Skeletal muscle tissue (tissue), 4 donors: ENCODE data around the gene LSM14B. TPM values are rescaled to one million over a fixed set of nuclear protein-coding genes. Genes with fewer than 3 reads are reported as not detected.
"Not testable (repeated sequence)": the region's sequence is repeated elsewhere in the genome, so short reads cannot be mapped to it uniquely, and the experiment has no call there.

Experiments used
- H3K27ac ChIP-seq: one replicate; pipeline ENCODE4 v1.7.0; 2013; ENCODE audit warnings: mild to moderate bottlenecking, low read depth, low read length, inconsistent platforms
- H3K27me3 ChIP-seq, 3 donors: one replicate each; pipeline ENCODE4 v1.7.0; 2013; ENCODE audit warnings: low read length in 3 of 3; ENCODE audit not compliant: control insufficient read depth in 3 of 3, insufficient read depth in 3 of 3
- H3K36me3 ChIP-seq, 3 donors: one replicate each; pipeline ENCODE4 v1.7.0; 2013; ENCODE audit warnings: low read length in 3 of 3; ENCODE audit not compliant: control insufficient read depth in 3 of 3, insufficient read depth in 3 of 3
- H3K4me1 ChIP-seq, 3 donors: one replicate each; pipeline ENCODE4 v1.7.0; 2013; ENCODE audit warnings: low read length in 3 of 3, mild to moderate bottlenecking in 3 of 3; ENCODE audit not compliant: control insufficient read depth in 3 of 3, insufficient read depth in 3 of 3
- H3K4me3 ChIP-seq, 3 donors: one replicate each; pipeline ENCODE4 v1.7.0; 2013; ENCODE audit warnings: low read length in 3 of 3
- H3K9ac ChIP-seq, 3 donors: one replicate each; pipeline ENCODE4 v1.7.0; 2013; ENCODE audit warnings: low read length in 3 of 3, mild to moderate bottlenecking in 3 of 3, moderate library complexity in 2 of 3, low read depth in 1 of 3
- H3K9me3 ChIP-seq, 3 donors: one replicate each; pipeline ENCODE4 v1.7.0; 2013; ENCODE audit warnings: low read length in 3 of 3; ENCODE audit not compliant: control insufficient read depth in 3 of 3
- total RNA-seq: library from RNA; depleted of rRNA; stranded (reverse); fragments of >200 nt; gene quantifications from one replicate; pipeline ENCODE4 v1.2.3, GENCODE V29; 2014
- donor health status: Osteomylitis.

LSM14B gene
- total RNA-seq, 1 donor from 2014 or later = 53.8 TPM

DNA sequence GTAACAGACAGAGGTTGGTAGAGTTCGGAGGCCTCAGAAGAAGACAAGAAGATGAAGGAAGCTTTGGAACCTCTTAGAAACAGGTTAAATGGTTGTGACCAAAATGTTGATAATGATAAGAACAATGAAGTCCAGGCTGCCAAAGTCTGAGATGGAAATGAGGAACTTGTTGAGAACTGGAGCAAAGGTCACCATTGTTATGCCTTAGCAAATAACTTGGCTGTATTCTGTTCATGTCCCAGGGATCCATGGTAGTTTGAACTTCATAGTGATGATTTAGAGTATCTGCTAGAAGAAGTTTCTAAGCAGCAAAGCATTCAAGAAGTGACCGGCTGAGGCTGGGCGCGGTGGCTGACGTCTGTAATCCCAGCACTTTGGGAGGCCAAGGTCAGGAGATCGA is 11.1 kb upstream of the LSM14B start:
- no peaks in the 10 kb centered on the region for H3K4me1 ChIP-seq
- no peak overlapping the region for H3K27ac ChIP-seq
- H3K36me3 ChIP-seq = no peaks in the 10 kb centered on the region
- H3K27me3 ChIP-seq = peaks cover 0 to 3% (median 0%) of the 10 kb centered on the region in 3 donors
- H3K9me3 ChIP-seq = peaks cover 5 to 28% (median 17%) of the 10 kb centered on the region in 3 donors
- no peak overlapping the region for H3K9ac ChIP-seq
- H3K4me3 ChIP-seq = no peak overlapping the region

DNA sequence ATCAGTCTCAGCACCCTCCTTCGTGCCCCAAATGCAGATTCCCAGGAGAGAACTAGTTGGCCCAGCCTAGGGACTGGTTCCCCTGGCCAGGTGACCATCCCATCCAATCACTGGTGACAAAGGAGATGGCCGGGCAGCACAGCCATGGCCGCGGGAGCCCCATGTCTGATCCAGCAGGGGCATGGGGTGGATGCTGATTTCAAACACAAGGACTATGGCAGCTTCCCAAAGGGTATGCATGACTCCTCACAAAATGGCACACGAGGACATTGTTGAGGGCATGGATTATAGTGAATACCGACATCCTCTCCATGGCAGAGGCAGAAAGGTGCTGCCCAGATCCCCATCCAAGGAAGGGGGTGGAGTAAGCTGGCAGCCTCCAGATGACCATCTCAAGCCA is 9.9 kb upstream of the LSM14B start:
- Histone ChIP-seq H3K4me3 (no peak overlapping the region), H3K27ac (no peak overlapping the region), H3K27me3 (peaks cover 0 to 3% (median 0%) of the 10 kb centered on the region in 3 donors), H3K4me1 (peaks cover 4 to 7% (median 4%) of the 10 kb centered on the region in 3 donors), H3K9ac (no peak overlapping the region), H3K36me3 (no peaks in the 10 kb centered on the region), H3K9me3 (peaks cover 5 to 25% (median 12%) of the 10 kb centered on the region in 3 donors)

DNA sequence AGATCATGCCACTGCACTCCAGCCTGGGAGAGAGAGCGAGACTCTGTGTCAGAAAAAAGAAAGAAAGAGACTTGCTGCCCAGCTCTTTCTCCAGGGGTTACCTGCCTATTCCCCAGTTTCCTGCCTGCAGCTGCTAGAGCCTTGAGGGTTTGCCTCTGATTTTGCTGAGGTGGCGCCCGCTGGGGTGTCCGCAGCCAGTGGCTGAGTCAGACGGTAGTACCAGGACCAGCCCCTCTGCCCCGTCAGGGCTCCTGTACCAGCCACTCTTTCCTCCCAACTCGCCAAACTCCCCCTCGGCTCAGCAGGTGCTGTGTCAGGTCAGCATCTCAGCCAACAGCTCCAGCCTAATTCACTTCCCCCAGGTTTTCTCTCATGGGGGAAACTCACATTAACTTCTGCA is 7.4 kb upstream of the LSM14B start:
- no peak overlapping the region for H3K4me3 ChIP-seq
- peaks cover 0 to 13% (median 6%) of the 10 kb centered on the region in 3 donors for H3K9me3 ChIP-seq
- H3K9ac ChIP-seq = no peak overlapping the region
- H3K27ac ChIP-seq = no peak overlapping the region
- H3K36me3 ChIP-seq = no peaks in the 10 kb centered on the region
- H3K27me3 ChIP-seq = peaks cover 3 to 7% (median 3%) of the 10 kb centered on the region in 3 donors
- peaks cover 27 to 32% (median 28%) of the 10 kb centered on the region in 3 donors for H3K4me1 ChIP-seq

DNA sequence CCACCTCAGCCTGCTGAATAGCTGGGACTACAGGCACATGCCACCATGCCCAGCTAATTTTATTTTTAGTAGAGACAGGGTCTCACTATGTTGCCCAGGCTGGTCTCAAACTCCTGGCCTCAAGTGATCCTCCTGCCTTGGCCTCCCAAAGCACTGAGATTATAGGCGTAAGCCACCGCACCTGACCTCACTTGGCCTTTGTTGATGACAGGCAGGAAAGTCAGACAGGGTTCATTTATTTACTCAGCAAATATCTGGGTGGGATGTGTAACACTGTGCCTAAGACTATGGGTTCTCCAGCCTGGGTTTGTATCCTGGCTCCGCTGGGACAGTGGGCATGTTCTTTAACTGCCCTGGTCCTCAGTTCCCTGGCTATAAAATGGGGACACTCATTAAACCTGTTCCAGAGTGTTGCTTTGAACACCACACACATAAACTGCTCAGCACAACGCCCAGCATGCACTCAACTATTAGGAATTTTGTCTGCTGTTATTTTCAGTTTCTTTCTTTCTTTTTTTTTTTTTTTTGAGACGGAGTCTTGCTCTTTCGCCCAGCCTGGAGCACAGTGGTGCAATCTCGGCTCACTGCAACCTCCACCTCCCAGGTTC is 6.4 kb upstream of the LSM14B start:
- H3K9me3 ChIP-seq = peaks cover 0 to 13% (median 6%) of the 10 kb centered on the region in 3 donors
- not testable (repeated sequence) for H3K9ac ChIP-seq, H3K27me3 ChIP-seq, H3K27ac ChIP-seq, H3K4me3 ChIP-seq, H3K36me3 ChIP-seq
- H3K4me1 ChIP-seq = peaks cover 37 to 41% (median 38%) of the 10 kb centered on the region in 3 donors

DNA sequence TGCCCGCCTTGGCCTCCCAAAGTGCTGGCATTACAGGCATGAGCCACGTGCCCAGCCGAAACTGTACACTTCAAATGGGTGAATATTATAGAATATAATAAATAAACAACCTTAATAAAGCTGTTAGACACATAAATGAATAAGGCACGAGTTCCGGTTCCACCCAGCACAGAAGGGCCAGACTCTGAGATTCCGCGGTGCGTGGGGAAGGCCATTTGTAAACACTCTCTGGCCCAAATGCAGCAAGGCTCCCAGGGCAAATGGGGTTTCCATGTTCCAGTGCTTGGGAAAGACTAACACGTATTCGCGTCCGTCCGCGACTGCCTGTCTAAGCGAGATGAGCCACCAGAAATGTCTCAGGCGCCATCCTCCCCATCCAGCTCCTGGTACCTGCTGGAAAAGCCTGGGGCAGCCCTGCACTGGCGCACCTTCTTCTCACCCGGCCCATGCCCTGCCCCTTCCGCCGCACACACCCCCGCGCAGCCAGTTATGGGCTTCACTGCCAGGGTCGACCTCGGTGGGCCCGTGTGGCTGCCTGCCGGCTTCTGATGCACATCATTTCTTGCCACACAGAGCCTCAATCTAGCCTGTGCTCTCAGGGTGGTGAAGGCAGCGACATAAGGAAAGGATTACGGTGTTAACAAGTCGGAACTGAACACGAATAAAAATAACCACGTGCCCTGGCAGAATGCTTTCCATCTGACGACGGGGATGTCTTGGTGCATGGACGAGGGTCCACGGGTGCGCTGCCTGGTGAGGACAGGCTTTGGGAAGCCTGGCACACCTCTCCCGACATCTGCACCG is 5.5 kb upstream of the LSM14B start:
- Histone ChIP-seq H3K36me3 (no peaks in the 10 kb centered on the region), H3K4me1 (peaks cover 39 to 45% (median 42%) of the 10 kb centered on the region in 3 donors), H3K27me3 (peaks cover 3 to 7% (median 3%) of the 10 kb centered on the region in 3 donors), H3K9ac (peak overlapping the region in 1 of 3 donors; percentile 90), H3K4me3 (peak overlapping the region in 2 of 3 donors; percentile 5 to 56), H3K27ac (no peak overlapping the region), H3K9me3 (peaks cover 0 to 13% (median 6%) of the 10 kb centered on the region in 3 donors)

DNA sequence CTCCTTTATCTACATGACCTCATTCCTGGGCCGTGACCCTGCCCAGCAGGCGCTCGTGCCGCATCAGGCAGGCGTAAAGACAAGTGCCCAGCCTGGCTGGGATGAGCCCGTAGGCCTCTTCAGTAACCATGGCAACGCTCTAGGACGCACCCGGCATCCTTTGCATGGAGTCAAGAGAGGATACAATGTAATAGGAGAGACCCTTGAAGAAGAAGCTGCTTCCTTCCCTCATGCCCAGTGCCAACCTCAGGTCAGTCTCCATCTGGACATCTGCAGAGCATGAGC is 5.0 kb upstream of the LSM14B start:
- H3K27ac ChIP-seq = no peak overlapping the region
- H3K27me3 ChIP-seq = peaks cover 3 to 7% (median 3%) of the 10 kb centered on the region in 3 donors
- no peaks in the 10 kb centered on the region for H3K36me3 ChIP-seq

DNA sequence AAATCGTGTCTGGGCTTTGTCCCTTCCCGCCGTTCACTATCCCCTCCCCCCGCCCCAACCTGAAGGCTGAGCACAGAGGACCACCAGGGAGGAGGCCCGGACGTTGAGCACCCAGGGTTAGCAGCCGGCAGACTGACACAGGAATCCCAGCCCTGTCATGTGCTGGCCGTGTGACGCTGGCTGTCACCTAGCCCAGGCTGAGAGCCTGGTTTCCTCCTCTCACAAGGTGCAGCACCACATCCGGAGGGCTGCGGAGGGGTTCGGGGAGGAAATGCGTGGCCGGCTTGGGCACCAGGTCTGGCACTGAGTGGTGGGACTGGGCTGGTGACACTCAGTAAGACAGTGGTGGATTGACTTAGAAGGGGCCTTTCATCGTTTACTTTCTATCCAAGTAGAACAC is 4.6 kb upstream of the LSM14B start:
- H3K36me3 ChIP-seq = no peaks in the 10 kb centered on the region
- H3K4me3 ChIP-seq = peak overlapping the region in 2 of 3 donors; percentile 23 to 56
- peak overlapping the region; percentile 11 for H3K27ac ChIP-seq
- peak overlapping the region; percentile 12 to 90 (median 20) for H3K9ac ChIP-seq
- H3K9me3 ChIP-seq = peaks cover 0 to 7% (median 2%) of the 10 kb centered on the region in 3 donors
- H3K27me3 ChIP-seq = peaks cover 3 to 7% (median 3%) of the 10 kb centered on the region in 3 donors
- peaks cover 39 to 45% (median 42%) of the 10 kb centered on the region in 3 donors for H3K4me1 ChIP-seq

More for the DNA sequence above, 5.0 kb upstream of the LSM14B start:
- Histone ChIP-seq H3K4me3 (peak overlapping the region in 2 of 3 donors; percentile 23 to 56), H3K4me1 (peaks cover 39 to 45% (median 42%) of the 10 kb centered on the region in 3 donors), H3K9ac (peak overlapping the region in 2 of 3 donors; percentile 20 to 90), H3K9me3 (peaks cover 0 to 11% (median 5%) of the 10 kb centered on the region in 3 donors)

DNA sequence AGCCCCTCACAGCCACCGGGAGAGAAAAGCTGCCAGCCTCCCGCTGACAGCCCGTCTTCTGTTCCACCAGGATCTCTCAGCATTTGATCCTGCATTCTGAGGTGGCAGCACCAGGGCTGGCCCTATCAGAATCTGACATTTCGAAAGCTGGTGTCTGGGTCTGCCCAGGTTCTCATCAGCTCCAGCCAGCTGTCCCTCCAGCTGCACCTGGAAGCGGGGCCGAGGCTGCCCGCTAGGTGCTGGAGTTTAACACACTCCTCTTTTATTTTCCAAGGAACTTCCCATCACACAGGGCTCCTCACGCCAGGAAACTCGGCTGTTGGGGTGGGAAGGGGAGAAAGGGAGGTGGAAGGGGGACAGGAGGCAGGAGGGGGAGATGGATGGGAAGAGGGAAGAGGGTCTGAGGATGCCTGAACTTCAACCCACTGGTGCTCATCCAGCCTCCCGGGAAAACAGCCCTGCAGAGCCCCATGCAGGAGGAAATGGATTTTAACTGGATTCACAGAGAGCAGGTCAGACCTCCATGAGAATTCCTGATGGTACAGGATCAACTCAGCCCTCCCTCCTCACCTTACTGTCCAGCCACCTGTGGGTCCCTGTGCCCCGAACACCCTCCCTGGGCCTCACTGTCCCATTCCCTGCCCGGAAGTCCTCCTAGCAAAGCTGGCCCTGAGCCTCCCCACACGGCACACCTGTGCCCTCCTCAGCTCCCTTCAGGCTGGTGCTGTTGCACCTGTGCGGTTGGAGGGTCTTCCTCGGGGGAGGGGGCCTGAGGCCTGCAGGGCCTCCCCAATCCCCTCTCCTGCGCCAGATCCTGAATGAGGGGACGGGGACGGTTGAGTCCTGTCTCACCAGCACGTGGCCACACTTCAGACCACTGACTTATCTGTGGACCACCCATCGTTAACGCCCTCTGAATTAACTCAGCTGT is 3.9 kb upstream of the LSM14B start:
- peaks cover 0 to 7% (median 3%) of the 10 kb centered on the region in 3 donors for H3K27me3 ChIP-seq
- H3K4me1 ChIP-seq = peaks cover 41 to 49% (median 43%) of the 10 kb centered on the region in 3 donors
- H3K4me3 ChIP-seq = peak overlapping the region in 1 of 3 donors; percentile 56
- H3K9ac ChIP-seq = peak overlapping the region; percentile 12 to 90 (median 66)
- H3K27ac ChIP-seq = peak overlapping the region; percentile 100
- no peaks in the 10 kb centered on the region for H3K36me3 ChIP-seq
- peaks cover 0 to 4% (median 0%) of the 10 kb centered on the region in 3 donors for H3K9me3 ChIP-seq

DNA sequence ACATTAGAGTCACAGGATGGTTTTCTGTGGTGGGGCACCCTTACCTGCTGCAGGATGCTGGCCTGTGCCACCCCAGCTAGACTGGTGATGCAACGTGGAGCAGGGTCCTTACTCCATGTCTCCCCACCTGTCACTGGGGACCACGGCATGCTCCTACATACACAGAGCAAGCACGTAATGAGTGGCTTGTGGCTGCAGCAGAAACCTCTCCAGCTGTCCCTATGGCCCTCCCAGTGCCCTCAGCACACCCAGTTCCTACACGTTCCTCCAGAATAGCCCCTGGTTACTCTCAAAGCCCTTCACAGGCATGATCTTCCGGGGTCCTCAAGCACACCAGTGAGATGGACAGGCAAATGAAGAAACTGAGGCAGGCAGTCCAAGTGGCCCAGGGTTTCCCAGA is 3.2 kb upstream of the LSM14B start:
- Histone ChIP-seq H3K9me3 (no peaks in the 10 kb centered on the region), H3K9ac (peak overlapping the region; percentile 68 to 96 (median 90)), H3K36me3 (peaks cover 0 to 3% (median 0%) of the 10 kb centered on the region in 3 donors), H3K27ac (peak overlapping the region; percentile 100), H3K27me3 (peaks cover 0 to 7% (median 3%) of the 10 kb centered on the region in 3 donors), H3K4me1 (peaks cover 49 to 57% (median 50%) of the 10 kb centered on the region in 3 donors), H3K4me3 (peak overlapping the region in 2 of 3 donors; percentile 11 to 56)
